IMR-90 (cell line): Measurements from ENCODE around the gene TAS2R3. TPM values are rescaled to one million over a fixed set of nuclear protein-coding genes. Genes with fewer than 3 reads are reported as not detected.
"Not testable (repeated sequence)": the region's sequence is repeated elsewhere in the genome, so short reads cannot be mapped to it uniquely, and the experiment has no call there.

Experiments used
- ATAC-seq: fragments of 200-7000 bp; cut with Tn5 transposase; 2 replicates; pipeline ENCODE4 v1.9.1; 2020; ENCODE audit warnings: low read depth, mild to moderate bottlenecking, moderate library complexity
- BruUV-seq: library from RNA; stranded (reverse); fragments of 400-500 nt; replicated peaks from 2 replicates; lab custom pipeline; 2021; lab: Mats Ljungman, UMichigan
- CTCF ChIA-PET: fragments of 300-600 bp; formaldehyde crosslinking; extraction: SDS; loops from one replicate; lab custom pipeline; 2021; ENCODE audit warnings: antibody characterized with exemption; lab: Yijun Ruan, JAX
- POLR2A ChIA-PET: fragments of 300-600 bp; sonication (Branson Sonifier 250); formaldehyde crosslinking; loops from one replicate; lab custom pipeline; 2022; ENCODE audit warnings: antibody characterized with exemption; ENCODE audit not compliant: unreplicated experiment; lab: Charles Lee
- DNase-seq: peaks from one replicate; pipeline ENCODE4 v3.0.0; 2013
- H2AFZ ChIP-seq: replicated peaks from 2 replicates; pipeline ENCODE3; 2013; ENCODE audit warnings: low read length, mild to moderate bottlenecking; ENCODE audit not compliant: poor library complexity
- H2AK5ac ChIP-seq: 2 replicates; pipeline ENCODE4 v1.6.1; 2013; ENCODE audit warnings: low read depth, low read length, inconsistent platforms
- H2AK9ac ChIP-seq: replicated peaks from 2 replicates; pipeline ENCODE3; 2013; ENCODE audit warnings: mild to moderate bottlenecking, low read depth, low read length, moderate library complexity; ENCODE audit not compliant: poor library complexity
- H2BK120ac ChIP-seq: 2 replicates; pipeline ENCODE4 v1.6.1; 2013; ENCODE audit warnings: low read depth, low read length, inconsistent platforms
- H2BK15ac ChIP-seq: 3 replicates; pipeline ENCODE4 v1.6.1; 2013; ENCODE audit warnings: low read depth, low read length, inconsistent platforms
- H2BK20ac ChIP-seq: 2 replicates; pipeline ENCODE4 v1.6.1; 2013; ENCODE audit warnings: low read depth, mild to moderate bottlenecking, inconsistent platforms, low read length, moderate library complexity
- H2BK5ac ChIP-seq: 2 replicates; pipeline ENCODE4 v1.6.1; 2013; ENCODE audit warnings: mild to moderate bottlenecking, low read depth, low read length, inconsistent platforms; ENCODE audit not compliant: poor library complexity, severe bottlenecking
- H3K14ac ChIP-seq: replicated peaks from 2 replicates; pipeline ENCODE4 v1.6.1; 2013; ENCODE audit warnings: low read depth, low read length, inconsistent platforms
- H3K18ac ChIP-seq: 2 replicates; pipeline ENCODE4 v1.6.1; 2013; ENCODE audit warnings: low read depth, low read length, control low read depth
- H3K23ac ChIP-seq: 2 replicates; pipeline ENCODE4 v1.6.1; 2013; ENCODE audit warnings: low read depth, low read length, inconsistent platforms
- H3K27ac ChIP-seq: 2 replicates; pipeline ENCODE4 v1.5.1; 2013; ENCODE audit warnings: mild to moderate bottlenecking, control low read depth, low read length; ENCODE audit not compliant: insufficient read depth
- H3K27me3 ChIP-seq: 2 replicates; pipeline ENCODE4 v1.6.1; 2013; ENCODE audit warnings: low read length; ENCODE audit not compliant: control insufficient read depth, insufficient read depth
- H3K36me3 ChIP-seq: 2 replicates; pipeline ENCODE4 v1.6.1; 2013; ENCODE audit warnings: low read length, mixed read lengths; ENCODE audit not compliant: control insufficient read depth, insufficient read depth
- H3K4ac ChIP-seq: 2 replicates; pipeline ENCODE4 v1.6.1; 2013; ENCODE audit warnings: low read depth, low read length, inconsistent platforms
- H3K4me1 ChIP-seq: 2 replicates; pipeline ENCODE4 v1.6.1; 2013; ENCODE audit warnings: low read length, mixed read lengths; ENCODE audit not compliant: control insufficient read depth, insufficient read depth
- H3K4me2 ChIP-seq: 2 replicates; pipeline ENCODE4 v1.6.1; 2013; ENCODE audit warnings: low read depth, mild to moderate bottlenecking, control low read depth, low read length, moderate library complexity
- H3K4me3 ChIP-seq: 2 replicates; pipeline ENCODE4 v1.5.1; 2013; ENCODE audit warnings: low read depth, mild to moderate bottlenecking, control low read depth, low read length, moderate library complexity; ENCODE audit not compliant: insufficient read depth
- H3K56ac ChIP-seq: 2 replicates; pipeline ENCODE4 v1.6.1; 2013; ENCODE audit warnings: low read length, inconsistent platforms; ENCODE audit not compliant: insufficient read depth; ENCODE audit errors: extremely low read depth
- H3K79me1 ChIP-seq, 2 experiments: 2 replicates each; pipeline ENCODE4 v1.6.1; 2013; ENCODE audit warnings: low read length in 2 of 2, inconsistent platforms in 1 of 2, low read depth in 1 of 2
- H3K9ac ChIP-seq: 2 replicates; pipeline ENCODE4 v1.6.1; 2013; ENCODE audit warnings: low read depth, low read length, control low read depth
- H3K9me1 ChIP-seq: 2 replicates; pipeline ENCODE4 v1.6.1; 2013; ENCODE audit warnings: low read length, inconsistent platforms; ENCODE audit not compliant: insufficient read depth
- H3K9me3 ChIP-seq: 2 replicates; pipeline ENCODE4 v1.6.1; 2013; ENCODE audit warnings: low read length; ENCODE audit not compliant: control insufficient read depth, insufficient read depth
- H4K20me1 ChIP-seq: 2 replicates; pipeline ENCODE4 v1.6.1; 2013; ENCODE audit warnings: low read length, inconsistent platforms; ENCODE audit not compliant: insufficient read depth
- H4K5ac ChIP-seq: 2 replicates; pipeline ENCODE4 v1.6.1; 2013; ENCODE audit warnings: mild to moderate bottlenecking, low read depth, low read length, control low read depth
- H4K8ac ChIP-seq, 2 experiments: 2 replicates each; pipeline ENCODE4 v1.6.1; 2013; ENCODE audit warnings: low read depth in 2 of 2, low read length in 2 of 2, control low read depth in 1 of 2, inconsistent platforms in 1 of 2
- H4K91ac ChIP-seq: 2 replicates; pipeline ENCODE4 v1.6.1; 2013; ENCODE audit warnings: low read depth, low read length, inconsistent platforms; ENCODE audit not compliant: insufficient read depth
- WGBS, 2 experiments: methylation state at CpG; one replicate each; pipeline versions ENCODE4 v1.1.5 to v1.1.7; 2013; ENCODE audit warnings: missing lambda C conversion rate in 2 of 2; ENCODE audit not compliant: insufficient read length in 1 of 2; ENCODE audit errors: extremely low coverage in 2 of 2; 5-methylcytosine and 5-hydroxymethylcytosine counted together
- dilution Hi-C: fragments of 300-500 bp; cut with HindIII; formaldehyde crosslinking; loops from one replicate; pipeline ENCODE4 v1.14.3; 2018; ENCODE audit warnings: low sequenced_read_pairs; ENCODE audit not compliant: unreplicated experiment
- in situ Hi-C: fragments of 300-500 bp; cut with MboI; formaldehyde crosslinking; loops from 3 replicates; pipeline ENCODE4 v1.14.3; 2019; ENCODE audit warnings: low sequenced_read_pairs, inconsistent platforms, mixed read lengths
- intact Hi-C: fragments of 100-400 bp; cut with micrococcal nuclease; formaldehyde crosslinking; loops from 2 replicates; pipeline ENCODE4 v1.10.0; 2022
- polyA plus RNA-seq, 3 experiments: library from polyadenylated mRNA; depleted of rRNA; stranded (reverse); fragments of >200 nt; gene quantifications; 2 replicates each; pipeline ENCODE4 v1.2.3, GENCODE V29; 2012; ENCODE audit warnings: low replicate concordance in 1 of 3
- total RNA-seq: library from RNA; depleted of rRNA; stranded (reverse); fragments of >200 nt; gene quantifications from 2 replicates; pipeline ENCODE4 v1.2.3, GENCODE V29; 2012

The TAS2R3 gene
- total and polyA plus RNA-seq, 2 of the 4 experiments (the other 2 are of a cell fraction): 0.72 TPM; not detected in 1

GRCh38 chr7:141770083-141770583, 6.2 kb downstream of the TAS2R3 start:
- CTCF ChIA-PET: interaction anchor here (0.7 kb wide), 1 partner anchor 16 kb away, joined by 3 read pairs; no protein-coding TSS in a partner anchor
- H3K4me2 ChIP-seq, H3K18ac ChIP-seq, ATAC-seq, H3K4me3 ChIP-seq, H3K27me3 ChIP-seq, H4K91ac ChIP-seq, H3K79me1 ChIP-seq, BruUV-seq, H3K9me1 ChIP-seq, H2BK120ac ChIP-seq, H4K20me1 ChIP-seq, H2BK5ac ChIP-seq, H2BK15ac ChIP-seq, H3K4ac ChIP-seq, H2AK9ac ChIP-seq, POLR2A ChIA-PET, H3K4me1 ChIP-seq, H2AK5ac ChIP-seq, intact Hi-C loops, H2AFZ ChIP-seq, H3K14ac ChIP-seq, H2BK20ac ChIP-seq, H4K8ac ChIP-seq, in situ Hi-C loops, H3K56ac ChIP-seq, H3K23ac ChIP-seq, H3K36me3 ChIP-seq, DNase-seq, H3K9ac ChIP-seq, dilution Hi-C loops, H3K9me3 ChIP-seq, H4K5ac ChIP-seq, H3K27ac ChIP-seq: not testable (repeated sequence)
- no CpG with 5 or more reads among the region's 3 CpGs for WGBS, 2 experiments
